ENCODE results near the gene PDE4D. TPM values are rescaled to one million over a fixed set of nuclear protein-coding genes. Genes with fewer than 3 reads are reported as not detected.

PDE4D gene
- total RNA-seq, 1 donor from 2014 or later: 34.5 TPM

- no peak for DNase-seq
- intact Hi-C loops (cut with micrococcal nuclease): no loop called here
- H3K4me3 ChIP-seq: no peak overlapping the region
Observed at GRCh38 chr5:59617186-59617771, 276.2 kb downstream of the PDE4D start.

GRCh38 chr5:59616413-59616812 is 277.1 kb downstream of the PDE4D start:
- no peak for TF ChIP-seq CTCF (IDR thresholded peaks at IDR 0.05; ENCODE audit: borderline replicate concordance)
- Histone ChIP-seq H3K27me3 (ENCODE audit: low read depth) (no peaks in the 10 kb centered on the region), H3K4me1 (peaks cover 4% of the 10 kb centered on the region), H3K36me3 (no peaks in the 10 kb centered on the region), H3K9me3 (replicated peaks) (no peaks in the 10 kb centered on the region), H3K4me3 (no peak overlapping the region), H3K27ac (replicated peaks) (no peak overlapping the region)
- no peak for DNase-seq
- intact Hi-C loops (cut with micrococcal nuclease): no loop called here

More at GRCh38 chr5:59617186-59617771, 276.2 kb downstream of the PDE4D start:
- Histone ChIP-seq H3K27me3 (ENCODE audit: low read depth) (no peaks in the 10 kb centered on the region), H3K9me3 (replicated peaks) (no peaks in the 10 kb centered on the region), H3K4me1 (peaks cover 5% of the 10 kb centered on the region), H3K27ac (replicated peaks) (no peak overlapping the region), H3K36me3 (no peaks in the 10 kb centered on the region)
- no peak for TF ChIP-seq CTCF (IDR thresholded peaks at IDR 0.05; ENCODE audit: borderline replicate concordance)

- intact Hi-C loops (cut with micrococcal nuclease): no loop called here
- Histone ChIP-seq H3K4me1 (no peaks in the 10 kb centered on the region), H3K27ac (replicated peaks) (no peak overlapping the region), H3K9me3 (replicated peaks) (no peaks in the 10 kb centered on the region), H3K27me3 (ENCODE audit: low read depth) (no peaks in the 10 kb centered on the region), H3K36me3 (no peaks in the 10 kb centered on the region), H3K4me3 (no peak overlapping the region)
- TF ChIP-seq CTCF (IDR thresholded peaks at IDR 0.05; ENCODE audit: borderline replicate concordance): no peak
- no peak for DNase-seq
Observed at GRCh38 chr5:59615272-59615671, 278.3 kb downstream of the PDE4D start.

- Histone ChIP-seq H3K27ac (replicated peaks) (no peak overlapping the region), H3K4me3 (no peak overlapping the region), H3K4me1 (no peaks in the 10 kb centered on the region), H3K27me3 (ENCODE audit: low read depth) (peaks cover 6% of the 10 kb centered on the region), H3K36me3 (no peaks in the 10 kb centered on the region), H3K9me3 (replicated peaks) (no peaks in the 10 kb centered on the region)
- intact Hi-C loops (cut with micrococcal nuclease): no loop called here
- TF ChIP-seq CTCF (IDR thresholded peaks at IDR 0.05; ENCODE audit: borderline replicate concordance): no peak
- DNase-seq: no peak
Observed at GRCh38 chr5:59609501-59610265, 283.8 kb downstream of the PDE4D start.

- Histone ChIP-seq H3K27ac (replicated peaks) (no peak overlapping the region), H3K4me1 (no peaks in the 10 kb centered on the region), H3K27me3 (ENCODE audit: low read depth) (peaks cover 6% of the 10 kb centered on the region), H3K36me3 (no peaks in the 10 kb centered on the region), H3K9me3 (replicated peaks) (no peaks in the 10 kb centered on the region), H3K4me3 (no peak overlapping the region)
- intact Hi-C loops (cut with micrococcal nuclease): no loop called here
- no peak for DNase-seq
- no peak for TF ChIP-seq CTCF (IDR thresholded peaks at IDR 0.05; ENCODE audit: borderline replicate concordance)
Observed at GRCh38 chr5:59608745-59609144, 284.8 kb downstream of the PDE4D start.

Data from left ventricle myocardium inferior (tissue), 1 donor.